GM23248 (cell line): ENCODE data around the gene IMP3. TPM values are rescaled to one million over a fixed set of nuclear protein-coding genes. Genes with fewer than 3 reads are reported as not detected.

Experiments used
- DNase-seq: peaks from one replicate; pipeline ENCODE4 v3.0.0-alpha.2; 2015
- H2AFZ ChIP-seq: fragments of 200-600 bp; sonication (generic); 2 replicates; pipeline ENCODE4 v1.6.1; 2016; ENCODE audit warnings: antibody characterized with exemption
- H3F3A ChIP-seq: fragments of 200-600 bp; sonication (generic); 2 replicates; pipeline ENCODE4 v1.6.1; 2016; ENCODE audit warnings: mild to moderate bottlenecking, antibody characterized with exemption, mixed run types; ENCODE audit not compliant: insufficient read depth
- H3K27ac ChIP-seq: fragments of 200-600 bp; sonication (generic); 2 replicates; pipeline ENCODE4 v1.5.1; 2016; ENCODE audit warnings: mild to moderate bottlenecking
- H3K27me3 ChIP-seq: fragments of 200-600 bp; sonication (generic); replicated peaks from 2 replicates; pipeline ENCODE4 v1.6.1; 2016; ENCODE audit warnings: mild to moderate bottlenecking; ENCODE audit not compliant: insufficient read depth
- H3K36me3 ChIP-seq: fragments of 200-600 bp; sonication (generic); 2 replicates; pipeline ENCODE4 v1.6.1; 2016; ENCODE audit warnings: low read depth, mild to moderate bottlenecking
- H3K4me1 ChIP-seq: fragments of 200-600 bp; sonication (generic); 2 replicates; pipeline ENCODE4 v1.6.1; 2016; ENCODE audit warnings: mild to moderate bottlenecking; ENCODE audit not compliant: insufficient read depth
- H3K4me2 ChIP-seq: fragments of 200-600 bp; sonication (generic); one replicate; pipeline ENCODE4 v1.6.1; 2016; ENCODE audit warnings: mild to moderate bottlenecking; ENCODE audit not compliant: unreplicated experiment
- H3K4me3 ChIP-seq: fragments of 200-600 bp; sonication (generic); 2 replicates; pipeline ENCODE4 v1.5.1; 2016; ENCODE audit warnings: mild to moderate bottlenecking
- H3K79me2 ChIP-seq: fragments of 200-600 bp; sonication (generic); 2 replicates; pipeline ENCODE4 v1.6.1; 2016; ENCODE audit warnings: mild to moderate bottlenecking; ENCODE audit not compliant: insufficient read depth
- H3K9ac ChIP-seq: fragments of 200-600 bp; sonication (generic); 2 replicates; pipeline ENCODE4 v1.6.1; 2016; ENCODE audit warnings: mild to moderate bottlenecking
- H3K9me2 ChIP-seq: fragments of 200-600 bp; sonication (generic); 2 replicates; pipeline ENCODE4 v1.6.1; 2016; ENCODE audit warnings: mixed run types, mild to moderate bottlenecking, moderate library complexity; ENCODE audit not compliant: insufficient read depth
- H3K9me3 ChIP-seq: fragments of 200-600 bp; sonication (generic); one replicate; pipeline ENCODE4 v1.6.1; 2017; ENCODE audit warnings: low read depth
- H4K20me1 ChIP-seq: fragments of 200-600 bp; sonication (generic); 2 replicates; pipeline ENCODE4 v1.6.0; 2016; ENCODE audit not compliant: insufficient read depth
- EZH2 ChIP-seq: fragments of 200-600 bp; sonication (generic); IDR thresholded peaks from 2 replicates; pipeline ENCODE4 v1.6.1; 2018; ENCODE audit warnings: antibody characterized with exemption, mild to moderate bottlenecking; ENCODE audit not compliant: insufficient read depth, poor library complexity, severe bottlenecking
- EZH2phosphoT487 ChIP-seq: fragments of 200-600 bp; sonication (generic); IDR thresholded peaks from 2 replicates; pipeline ENCODE4 v1.6.1; 2018; ENCODE audit warnings: antibody characterized with exemption, moderate library complexity, mild to moderate bottlenecking, low read depth; ENCODE audit not compliant: insufficient read depth
- WGBS, 2 experiments: methylation state at CpG; one replicate each; pipeline ENCODE4 v1.1.6; 2015 to 2017; ENCODE audit warnings: low lambda C conversion rate in 2 of 2, low coverage in 1 of 2; ENCODE audit errors: missing lambda C conversion rate in 2 of 2; 5-methylcytosine and 5-hydroxymethylcytosine counted together
- in situ Hi-C: fragments of 300-500 bp; cut with MboI; formaldehyde crosslinking; loops from 2 replicates; pipeline ENCODE4 v1.15.0; 2020
- polyA plus RNA-seq: library from polyadenylated mRNA; unstranded; fragments of >200 nt; fragmentation: Nextera tagmentation; extraction: Ambion mirVana; gene quantifications from 2 replicates; pipeline ENCODE4 v1.2.1, GENCODE V29; 2016
- total RNA-seq: library from RNA; depleted of rRNA; stranded (reverse); fragments of >200 nt; shearing (Covaris generic); gene quantifications from 2 replicates; pipeline ENCODE4 v1.2.3, GENCODE V29; 2014

The IMP3 gene
- total and polyA plus RNA-seq, 2 experiments from 2014 or later: 105 to 138 TPM

DNA sequence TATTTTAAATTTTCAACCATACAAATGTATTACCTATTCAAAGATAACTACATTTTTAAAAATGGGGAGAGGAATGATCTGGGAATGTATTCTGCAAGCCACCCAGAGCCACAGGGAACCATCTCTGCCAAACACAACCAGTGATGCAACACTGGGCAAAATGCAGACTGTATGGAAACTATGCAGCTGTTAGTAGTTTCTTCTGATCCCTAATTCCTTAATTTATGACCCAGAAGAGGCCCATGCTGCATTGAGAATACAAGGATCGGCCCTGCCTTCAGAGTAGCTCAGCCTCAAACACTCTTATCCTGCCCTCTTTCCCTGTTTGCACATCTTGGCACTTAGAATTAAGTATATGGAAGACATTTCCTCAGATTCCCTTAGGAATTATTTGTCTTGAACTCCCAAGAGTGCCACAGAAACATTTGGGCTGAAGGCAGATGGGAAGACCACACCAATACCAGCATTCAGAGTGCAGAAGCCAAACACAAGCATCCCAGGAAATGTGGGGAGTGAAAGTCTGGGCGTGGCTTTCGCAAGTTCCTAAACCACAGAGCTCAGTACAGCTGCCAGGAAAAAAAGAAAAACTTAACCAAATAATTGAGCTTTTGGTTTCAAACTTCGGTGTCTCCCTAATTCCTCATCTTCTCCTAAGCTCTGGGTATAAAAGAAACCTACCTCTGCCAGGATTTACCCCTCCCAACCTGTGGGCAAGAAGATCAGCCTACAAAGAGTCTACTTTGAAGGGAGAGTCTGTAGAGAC, 19.8 kb downstream of the IMP3 start:
- no peak for TF ChIP-seq EZH2phosphoT487
- no peak for TF ChIP-seq EZH2
- peak overlapping the region; percentile 66 for H3K4me3 ChIP-seq
- H3K27me3 ChIP-seq: no peaks in the 10 kb centered on the region
- no peaks in the 10 kb centered on the region for H4K20me1 ChIP-seq
- peaks cover 37% of the 10 kb centered on the region for H3F3A ChIP-seq
- peaks cover 27% of the 10 kb centered on the region for H3K36me3 ChIP-seq
- peak overlapping the region; percentile 67 for H2AFZ ChIP-seq
- H3K9ac ChIP-seq: peak overlapping the region; percentile 87
- H3K4me2 ChIP-seq: peak overlapping the region; percentile 97
- DNase-seq: peak; percentile 82
- 2 to 7% methylated on average over 4 of the region's 4 CpGs for WGBS, 2 experiments
- H3K9me2 ChIP-seq: no peaks in the 10 kb centered on the region
- H3K9me3 ChIP-seq: no peaks in the 10 kb centered on the region
- H3K79me2 ChIP-seq: peaks cover 45% of the 10 kb centered on the region
- in situ Hi-C loops: no loop called here
- H3K27ac ChIP-seq: peak overlapping the region; percentile 96
- peaks cover 20% of the 10 kb centered on the region for H3K4me1 ChIP-seq

DNA sequence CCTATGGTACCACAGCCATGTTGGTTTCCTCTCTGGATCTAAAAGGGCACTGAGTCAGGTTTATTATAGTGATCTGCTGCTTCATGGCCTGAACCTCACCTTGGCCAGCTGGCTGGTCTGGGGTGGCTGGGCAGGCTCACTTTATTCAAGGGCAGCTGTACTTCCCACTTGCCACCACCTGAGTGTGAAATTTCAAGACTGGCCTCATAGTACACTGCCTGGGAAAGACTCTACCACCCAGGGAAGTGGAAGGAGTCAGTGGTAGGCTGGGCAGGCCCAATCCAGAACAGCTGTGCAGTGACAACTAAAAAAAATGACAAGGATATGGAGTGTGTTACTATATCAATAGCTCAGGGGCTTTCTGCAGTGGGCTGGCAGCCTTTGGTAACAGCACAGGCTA, 23.3 kb downstream of the IMP3 start:
- H3K36me3 ChIP-seq: peaks cover 54% of the 10 kb centered on the region
- H3K27me3 ChIP-seq: no peaks in the 10 kb centered on the region
- H3K9me2 ChIP-seq: no peaks in the 10 kb centered on the region
- H3K4me3 ChIP-seq: no peak overlapping the region
- H3K27ac ChIP-seq: no peak overlapping the region
- H2AFZ ChIP-seq: no peak overlapping the region
- H3K4me2 ChIP-seq: no peak overlapping the region
- no peak overlapping the region for H3K9ac ChIP-seq
- no peaks in the 10 kb centered on the region for H4K20me1 ChIP-seq
- H3F3A ChIP-seq: peaks cover 27% of the 10 kb centered on the region
- peaks cover 20% of the 10 kb centered on the region for H3K4me1 ChIP-seq
- no peak for DNase-seq
- in situ Hi-C loops: no loop called here
- H3K79me2 ChIP-seq: peaks cover 21% of the 10 kb centered on the region
- no peaks in the 10 kb centered on the region for H3K9me3 ChIP-seq
- no peak for TF ChIP-seq EZH2
- TF ChIP-seq EZH2phosphoT487: no peak

DNA sequence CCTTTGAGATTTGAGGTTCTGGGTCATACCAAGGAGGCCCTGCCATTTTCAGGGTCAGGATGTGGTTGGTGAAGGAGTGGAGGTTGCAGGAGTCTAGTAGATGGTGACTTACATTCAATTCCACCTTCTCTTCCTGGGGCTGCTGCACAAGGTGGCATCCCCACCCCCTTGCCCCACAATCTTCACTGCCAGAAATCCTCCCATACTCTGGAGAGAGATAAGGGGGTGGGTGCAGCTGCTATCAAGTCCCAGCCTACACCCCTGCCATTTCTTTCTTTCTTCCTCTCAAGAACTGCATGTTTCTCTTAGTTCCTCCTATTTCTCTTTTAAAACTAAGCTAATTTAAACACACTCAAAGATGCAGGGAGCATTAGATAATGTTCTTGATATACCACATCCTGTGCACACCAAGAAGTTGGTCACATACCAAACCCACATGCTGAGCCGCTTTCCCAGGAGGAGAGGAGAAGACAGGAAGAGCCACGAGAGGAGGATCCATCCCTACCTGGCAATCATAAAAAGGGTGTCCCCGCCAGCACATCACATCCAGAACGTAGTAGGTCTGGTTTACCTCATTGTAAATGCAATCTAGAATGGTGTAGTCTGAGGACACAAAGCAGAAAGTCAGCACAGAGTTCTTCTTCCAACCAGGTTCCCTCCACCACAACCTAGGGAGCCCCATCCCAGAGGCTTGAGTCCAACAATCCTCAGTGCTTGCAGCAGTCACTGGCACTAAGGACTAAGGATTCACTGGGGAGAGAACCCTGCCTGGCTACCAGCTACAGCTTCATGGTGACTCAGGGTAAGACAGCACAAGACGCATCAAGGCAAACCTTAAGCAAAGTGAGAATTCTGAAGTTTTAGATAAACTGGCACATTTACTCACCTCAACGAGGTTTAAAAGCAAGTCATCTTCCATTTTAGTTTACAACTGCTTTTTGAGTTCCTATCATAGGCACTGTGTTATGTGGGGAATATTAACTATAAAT, 33.0 kb downstream of the IMP3 start:
- Histone ChIP-seq H3K27ac (no peak overlapping the region), H3K36me3 (peaks cover 38% of the 10 kb centered on the region), H3F3A (no peaks in the 10 kb centered on the region), H3K4me3 (no peak overlapping the region), H3K79me2 (no peaks in the 10 kb centered on the region), H3K9me2 (no peaks in the 10 kb centered on the region), H2AFZ (no peak overlapping the region), H3K27me3 (no peaks in the 10 kb centered on the region), H3K9ac (no peak overlapping the region), H3K4me2 (no peak overlapping the region), H3K9me3 (no peaks in the 10 kb centered on the region), H4K20me1 (no peaks in the 10 kb centered on the region), H3K4me1 (no peaks in the 10 kb centered on the region)
- TF ChIP-seq EZH2 (no peak), EZH2phosphoT487 (no peak)
- DNase-seq: peak; percentile 6
- in situ Hi-C loops: no loop called here
- 79 to 86% methylated on average over 6 of the region's 6 CpGs for WGBS, 2 experiments

DNA sequence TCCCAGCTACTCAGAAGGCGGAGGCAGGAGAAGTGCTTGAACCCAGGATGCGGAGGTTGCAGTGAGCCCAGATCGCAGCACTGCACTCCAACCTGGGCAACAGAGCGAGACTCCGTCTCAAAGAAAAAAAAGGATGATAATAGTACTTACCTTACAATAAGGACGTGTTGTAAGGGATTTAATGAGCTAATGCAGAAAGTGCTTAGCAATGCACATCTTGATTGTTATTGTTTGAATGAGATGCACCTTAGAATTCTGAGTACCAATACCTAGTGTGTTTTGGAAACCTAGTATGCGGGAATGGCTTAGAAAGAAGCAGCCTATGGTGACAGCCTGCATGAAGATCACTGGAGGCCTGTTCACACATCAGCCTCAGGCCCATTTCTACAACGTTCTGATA, 34.0 kb downstream of the IMP3 start:
- DNase-seq: no peak
- Histone ChIP-seq H4K20me1 (no peaks in the 10 kb centered on the region), H3K9ac (no peak overlapping the region), H3K79me2 (no peaks in the 10 kb centered on the region), H3K4me3 (no peak overlapping the region), H3K9me2 (no peaks in the 10 kb centered on the region), H3K4me1 (no peaks in the 10 kb centered on the region), H3K27me3 (no peaks in the 10 kb centered on the region), H3K36me3 (peaks cover 40% of the 10 kb centered on the region), H3F3A (no peaks in the 10 kb centered on the region), H3K9me3 (no peaks in the 10 kb centered on the region), H2AFZ (no peak overlapping the region), H3K27ac (no peak overlapping the region), H3K4me2 (no peak overlapping the region)
- in situ Hi-C loops: no loop called here
- no peak for TF ChIP-seq EZH2phosphoT487
- no peak for TF ChIP-seq EZH2
- 98% methylated on average over 8 of the region's 8 CpGs for WGBS, 2 experiments
